A673 (cell line): ENCODE data around the gene SETD4. TPM values are rescaled to one million over a fixed set of nuclear protein-coding genes. Genes with fewer than 3 reads are reported as not detected.

Experiments
- BruUV-seq: library from RNA; stranded (reverse); fragments of 400-500 nt; replicated peaks from 2 replicates; lab custom pipeline; 2021; lab: Mats Ljungman, UMichigan
- CTCF ChIA-PET: fragments of 300-600 bp; sonication (Branson Sonifier 250); formaldehyde crosslinking; loops from one replicate; lab custom pipeline; 2022; ENCODE audit warnings: antibody characterized with exemption; lab: Charles Lee
- POLR2A ChIA-PET: fragments of 300-600 bp; sonication (Branson Sonifier 250); formaldehyde crosslinking; loops from one replicate; lab custom pipeline; 2022; ENCODE audit warnings: antibody characterized with exemption; ENCODE audit not compliant: low non-redundant PET; lab: Charles Lee
- DNase-seq: peaks from one replicate; pipeline ENCODE4 v3.0.0-alpha.2; 2015; ENCODE audit warnings: low spot score
- H3K27ac ChIP-seq: fragments of 200-600 bp; sonication (generic); 2 replicates; pipeline ENCODE4 v1.5.1; 2016; ENCODE audit warnings: mixed run types, low read depth, mild to moderate bottlenecking, mixed read lengths, antibody characterized with exemption, low read length; ENCODE audit not compliant: poor library complexity, severe bottlenecking
- H3K27me3 ChIP-seq: fragments of 200-600 bp; sonication (generic); replicated peaks from 2 replicates; pipeline ENCODE4 v1.6.1; 2017; ENCODE audit warnings: mixed run types, low read depth, mild to moderate bottlenecking, mixed read lengths, antibody characterized with exemption, low read length; ENCODE audit not compliant: insufficient read depth, poor library complexity
- H3K36me3 ChIP-seq: fragments of 200-600 bp; sonication (generic); 2 replicates; pipeline ENCODE4 v1.6.1; 2016; ENCODE audit warnings: mixed run types, mild to moderate bottlenecking, mixed read lengths, antibody characterized with exemption, low read length; ENCODE audit not compliant: insufficient read depth, poor library complexity, severe bottlenecking
- H3K4me1 ChIP-seq: fragments of 200-600 bp; sonication (generic); 2 replicates; pipeline ENCODE4 v1.6.1; 2017; ENCODE audit warnings: mixed run types, mild to moderate bottlenecking, mixed read lengths, antibody characterized with exemption, low read length; ENCODE audit not compliant: insufficient read depth, poor library complexity, severe bottlenecking
- H3K4me3 ChIP-seq: fragments of 200-600 bp; sonication (generic); 2 replicates; pipeline ENCODE4 v1.5.1; 2016; ENCODE audit warnings: low read depth, mixed run types, mild to moderate bottlenecking, mixed read lengths, low read length; ENCODE audit not compliant: poor library complexity, severe bottlenecking
- H3K9me3 ChIP-seq: fragments of 200-600 bp; sonication (generic); 2 replicates; pipeline ENCODE4 v1.6.1; 2016; ENCODE audit warnings: mixed run types, low read depth, mild to moderate bottlenecking, mixed read lengths, antibody characterized with exemption, low read length; ENCODE audit not compliant: poor library complexity, severe bottlenecking
- CTCF ChIP-seq: fragments of 300-800, 200-600 bp; sonication (generic); conservative IDR thresholded peaks from 2 replicates; pipeline ENCODE4 v1.5.1; 2017; ENCODE audit warnings: low read depth, mild to moderate bottlenecking, antibody characterized with exemption, low read length, moderate library complexity, mixed read lengths
- EZH2 ChIP-seq: fragments of 200-600 bp; sonication (generic); IDR thresholded peaks from 2 replicates; pipeline ENCODE4 v1.6.1; 2017; ENCODE audit warnings: borderline replicate concordance, low read depth, mild to moderate bottlenecking, mixed read lengths, antibody characterized with exemption, low read length; ENCODE audit not compliant: poor library complexity, severe bottlenecking
- intact Hi-C: fragments of 100-400 bp; cut with micrococcal nuclease; formaldehyde crosslinking; loops from one replicate; pipeline ENCODE4 v1.10.0; 2022; ENCODE audit not compliant: unreplicated experiment
- total RNA-seq: library from RNA; stranded (reverse); gene quantifications from 2 replicates; pipeline ENCODE4 v1.2.3, GENCODE V29; 2021

Gene SETD4
- total RNA-seq, 1 experiment from 2014 or later, result 29.3 TPM

- H3K4me1 ChIP-seq, result peaks cover 11% of the 10 kb centered on the region
- no peak for DNase-seq
- POLR2A ChIA-PET, result no interaction called here
- TF ChIP-seq CTCF (no peak), EZH2 (no peak)
- CTCF ChIA-PET, result no interaction called here
- H3K27ac ChIP-seq, result no peak overlapping the region
- no peak overlapping the region for H3K4me3 ChIP-seq
- no TSS peak for BruUV-seq
- no peaks in the 10 kb centered on the region for H3K36me3 ChIP-seq
- peaks cover 10% of the 10 kb centered on the region for H3K27me3 ChIP-seq
- intact Hi-C loops, result no loop called here
- H3K9me3 ChIP-seq, result no peaks in the 10 kb centered on the region
These were observed 66.3 kb downstream of the SETD4 start for GRCh38 chr21:35993875-35994490.

GRCh38 chr21:35991131-35991530 is 69.2 kb downstream of the SETD4 start:
- POLR2A ChIA-PET, result no interaction called here
- no peak overlapping the region for H3K27ac ChIP-seq

GRCh38 chr21:35990609-35991008 is 69.7 kb downstream of the SETD4 start:
- ChIA-PET POLR2A (interaction anchor here (0.6 kb wide), 1 partner anchor 9 kb away, joined by 3 read pairs; no protein-coding TSS in a partner anchor), CTCF (interaction anchor here (0.7 kb wide), 1 partner anchor 658 kb away, joined by 3 read pairs; no protein-coding TSS in a partner anchor)
- DNase-seq, result no peak
- no peak for TF ChIP-seq EZH2
- TF ChIP-seq CTCF, result no peak
- no peaks in the 10 kb centered on the region for H3K27me3 ChIP-seq
- intact Hi-C loops, result no loop called here
- no TSS peak for BruUV-seq
- no peaks in the 10 kb centered on the region for H3K36me3 ChIP-seq
- no peak overlapping the region for H3K27ac ChIP-seq
- peaks cover 21% of the 10 kb centered on the region for H3K4me1 ChIP-seq
- H3K9me3 ChIP-seq, result no peaks in the 10 kb centered on the region
- no peak overlapping the region for H3K4me3 ChIP-seq

More at GRCh38 chr21:35991131-35991530, 69.2 kb downstream of the SETD4 start:
- intact Hi-C loops, result no loop called here
- Histone ChIP-seq H3K4me1 (peaks cover 22% of the 10 kb centered on the region), H3K4me3 (no peak overlapping the region), H3K9me3 (no peaks in the 10 kb centered on the region), H3K36me3 (no peaks in the 10 kb centered on the region), H3K27me3 (no peaks in the 10 kb centered on the region)
- BruUV-seq, result no TSS peak
- CTCF ChIA-PET, result interaction anchor here (0.7 kb wide), 1 partner anchor 659 kb away, joined by 3 read pairs; no protein-coding TSS in a partner anchor
- DNase-seq, result no peak
- TF ChIP-seq EZH2 (no peak), CTCF (no peak)
